ENCODE measurements around the gene KRTAP10-1.

Gene KRTAP10-1

DNA sequence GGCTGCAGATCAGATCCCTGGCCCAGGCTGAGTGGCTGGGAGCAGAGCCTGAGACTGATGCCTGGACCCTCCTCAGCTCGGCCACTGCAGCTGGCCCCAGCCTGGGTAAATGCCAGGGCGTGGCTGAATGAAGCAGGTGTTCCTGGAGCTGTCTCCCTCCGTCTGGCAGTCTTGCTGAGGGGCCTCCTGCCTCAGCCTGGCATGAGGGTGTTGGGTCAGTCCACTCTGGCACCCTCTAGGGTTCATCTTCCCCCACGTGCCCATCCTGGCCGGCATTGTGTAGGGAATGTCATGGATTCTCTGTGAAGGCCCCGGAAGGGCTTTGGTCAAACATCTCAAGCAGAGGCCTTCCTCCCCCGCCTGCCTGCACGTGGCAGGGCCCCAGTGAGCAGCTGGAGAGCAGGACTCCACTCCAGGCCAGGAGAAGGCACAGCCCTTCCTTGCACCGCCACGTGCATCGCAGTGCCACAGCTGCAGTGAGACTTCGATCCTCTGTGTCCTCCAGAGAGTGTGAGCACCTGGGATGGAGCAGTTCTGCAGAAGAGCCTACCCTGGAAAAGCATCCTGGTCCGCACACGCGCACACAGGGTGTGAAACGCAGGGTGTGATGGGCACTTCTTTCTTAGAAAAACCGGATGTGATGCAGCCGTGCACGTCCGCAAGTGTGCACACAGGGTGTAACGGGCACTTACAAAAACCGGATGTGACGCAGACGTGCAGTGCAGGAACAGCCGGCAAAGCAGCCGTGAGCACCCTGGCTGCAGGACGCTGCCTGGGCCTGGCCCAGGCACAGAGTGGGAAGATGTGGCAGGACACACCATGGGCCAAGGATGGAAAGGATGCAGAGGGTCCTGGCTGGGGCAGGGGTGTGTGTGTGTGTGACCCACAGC is 28.9 kb upstream of the KRTAP10-1 start:
- FAIRE-seq (no peak), DNase-seq (ENCODE audit: insufficient read length, low spot score) (no peak)

GRCh38 chr21:44568261-44568660 is 28.3 kb upstream of the KRTAP10-1 start:
- FAIRE-seq, result no peak
- TF ChIP-seq CTCF (IDR thresholded peaks at IDR 0.05; ENCODE audit: insufficient read depth, missing control alignments), result no peak
- DNase-seq (ENCODE audit: insufficient read length, low spot score), result no peak

More for the DNA sequence above, 28.9 kb upstream of the KRTAP10-1 start:
- no peak for TF ChIP-seq CTCF (IDR thresholded peaks at IDR 0.05; ENCODE audit: insufficient read depth, missing control alignments)

- no peak for DNase-seq (ENCODE audit: insufficient read length, low spot score)
- no peak for TF ChIP-seq CTCF (IDR thresholded peaks at IDR 0.05; ENCODE audit: insufficient read depth, missing control alignments)
- no peak for FAIRE-seq
These were observed 27.6 kb upstream of the KRTAP10-1 start for GRCh38 chr21:44567481-44568171.

DNA sequence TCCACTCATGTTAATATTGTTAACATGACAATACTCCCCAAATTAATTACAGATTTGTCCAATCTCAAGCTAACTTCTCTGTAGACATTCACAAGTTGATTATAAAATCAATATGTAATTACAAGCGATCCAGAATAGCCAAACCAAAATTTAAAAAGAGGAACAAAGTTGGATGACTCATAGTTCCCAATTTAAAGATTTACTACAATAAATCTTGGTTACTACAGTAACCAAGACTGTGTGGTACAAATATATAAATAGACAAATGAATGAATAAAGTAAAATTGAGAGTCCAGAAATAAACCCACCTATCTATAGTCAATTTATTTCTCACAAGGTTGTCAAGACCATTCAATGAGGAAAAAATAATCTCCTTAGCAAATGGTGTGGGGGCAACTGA is 26.4 kb upstream of the KRTAP10-1 start:
- DNase-seq (ENCODE audit: insufficient read length, low spot score) (no peak), FAIRE-seq (no peak)
- TF ChIP-seq CTCF (IDR thresholded peaks at IDR 0.05; ENCODE audit: insufficient read depth, missing control alignments), result no peak

DNA sequence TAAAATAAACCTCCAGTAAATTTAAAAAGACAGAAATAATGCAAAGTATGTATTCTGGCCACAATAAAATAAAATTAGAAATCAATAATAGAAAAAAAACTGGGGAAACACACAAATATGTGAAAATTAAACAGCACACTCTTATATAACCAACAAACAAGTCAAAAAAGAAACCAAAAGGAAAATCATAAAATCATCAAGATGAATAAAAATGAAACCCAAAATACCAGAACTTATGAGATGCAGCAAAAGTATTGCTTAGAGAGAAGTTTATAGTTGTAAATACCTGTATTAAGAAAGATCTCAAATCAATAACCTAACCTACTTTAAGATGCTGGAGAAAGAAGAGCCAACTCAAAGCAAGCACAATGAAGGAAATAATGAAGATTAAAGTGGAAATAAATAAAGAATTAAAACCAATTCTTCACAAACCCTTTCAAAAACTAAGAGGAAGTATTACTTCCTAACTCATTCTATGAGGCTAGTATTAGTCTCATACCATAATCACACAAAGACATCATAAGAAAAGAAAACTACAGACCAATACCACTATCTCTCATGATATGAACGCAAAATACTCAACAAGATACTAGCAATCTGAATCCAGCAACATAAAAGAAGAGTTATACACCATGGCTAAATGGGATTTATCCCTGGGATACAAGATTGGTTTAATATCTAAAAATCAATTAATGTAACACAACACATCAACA is 25.0 kb upstream of the KRTAP10-1 start:
- DNase-seq (ENCODE audit: insufficient read length, low spot score), result no peak
- no peak for TF ChIP-seq CTCF (IDR thresholded peaks at IDR 0.05; ENCODE audit: insufficient read depth, missing control alignments)
- no peak for FAIRE-seq

DNA sequence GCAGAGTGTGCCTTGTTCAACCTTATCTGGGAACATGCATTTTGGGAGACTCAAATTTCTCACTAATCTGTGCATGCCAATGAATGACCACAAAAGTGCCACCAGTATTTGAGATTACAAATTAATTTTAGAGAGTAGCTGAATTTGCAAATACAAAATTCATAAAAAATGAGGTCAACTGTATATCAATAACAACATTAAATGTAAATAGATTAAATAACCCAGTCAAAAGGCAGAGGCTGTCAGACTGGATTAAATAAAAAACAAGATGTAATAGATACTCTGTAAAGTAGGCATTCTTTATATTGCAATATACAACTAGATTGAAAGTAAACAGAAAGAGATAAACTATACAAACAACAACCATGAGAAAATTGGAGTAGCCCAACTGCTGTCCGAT is 24.1 kb upstream of the KRTAP10-1 start:
- no peak for FAIRE-seq
- TF ChIP-seq CTCF (IDR thresholded peaks at IDR 0.05; ENCODE audit: insufficient read depth, missing control alignments), result no peak
- no peak for DNase-seq (ENCODE audit: insufficient read length, low spot score)
